Renal pelvis (tissue), 12 donors: ENCODE data around the gene HPSE2. TPM values are rescaled to one million over a fixed set of nuclear protein-coding genes. Genes with fewer than 3 reads are reported as not detected.
A peak's percentile ranks its signal among the peaks of the same experiment; 100 is the strongest.
"Not testable (repeated sequence)": the region's sequence is repeated elsewhere in the genome, so short reads cannot be mapped to it uniquely, and the experiment has no call there.

Source experiments
- DNase-seq: peaks from one replicate; pipeline ENCODE4 v3.0.0-alpha.2; 2013
- long read RNA-seq, 16 experiments: transcript quantifications; one replicate each; lab custom pipeline, GENCODE V29; 2026
- polyA plus RNA-seq, 3 donors: library from polyadenylated mRNA; unstranded; fragments of 120-200 nt; gene quantifications; one replicate each; pipeline ENCODE4 v1.2.1, GENCODE V29; 2013; ENCODE audit not compliant: insufficient read length in 3 of 3

Gene HPSE2
- under 1 TPM; 0.44 to 0.71 (median 0.46) TPM for polyA plus RNA-seq
- long read RNA-seq, donor 1 = 0 reads
- long read RNA-seq, donor 2, partial matches to known transcripts = 0 of 1 reads
- long read RNA-seq, donor 2, other reads (novel, unspliced or antisense) = 0 of 1 reads
- long read RNA-seq, donor 3, partial matches to known transcripts = 0 of 1 reads
- long read RNA-seq, donor 3, other reads (novel, unspliced or antisense) = 0 of 1 reads
- long read RNA-seq, donor 4 = 0 reads
- long read RNA-seq, donor 5 = 0 reads
- long read RNA-seq, donor 6 = 0 reads
- long read RNA-seq, donor 7 = 0 reads
- long read RNA-seq, donor 8 = 0 reads
- long read RNA-seq, donor 9 = 0 reads
- long read RNA-seq, donor 10 = 0 reads
- long read RNA-seq, donor 11 = 0 reads
- long read RNA-seq, donor 12 = 0 reads
- long read RNA-seq, donor 13 = 0 reads
- long read RNA-seq, donor 14 = 0 reads
- long read RNA-seq, donor 15 = 0 reads
- long read RNA-seq, donor 16 = 0 reads

DNA sequence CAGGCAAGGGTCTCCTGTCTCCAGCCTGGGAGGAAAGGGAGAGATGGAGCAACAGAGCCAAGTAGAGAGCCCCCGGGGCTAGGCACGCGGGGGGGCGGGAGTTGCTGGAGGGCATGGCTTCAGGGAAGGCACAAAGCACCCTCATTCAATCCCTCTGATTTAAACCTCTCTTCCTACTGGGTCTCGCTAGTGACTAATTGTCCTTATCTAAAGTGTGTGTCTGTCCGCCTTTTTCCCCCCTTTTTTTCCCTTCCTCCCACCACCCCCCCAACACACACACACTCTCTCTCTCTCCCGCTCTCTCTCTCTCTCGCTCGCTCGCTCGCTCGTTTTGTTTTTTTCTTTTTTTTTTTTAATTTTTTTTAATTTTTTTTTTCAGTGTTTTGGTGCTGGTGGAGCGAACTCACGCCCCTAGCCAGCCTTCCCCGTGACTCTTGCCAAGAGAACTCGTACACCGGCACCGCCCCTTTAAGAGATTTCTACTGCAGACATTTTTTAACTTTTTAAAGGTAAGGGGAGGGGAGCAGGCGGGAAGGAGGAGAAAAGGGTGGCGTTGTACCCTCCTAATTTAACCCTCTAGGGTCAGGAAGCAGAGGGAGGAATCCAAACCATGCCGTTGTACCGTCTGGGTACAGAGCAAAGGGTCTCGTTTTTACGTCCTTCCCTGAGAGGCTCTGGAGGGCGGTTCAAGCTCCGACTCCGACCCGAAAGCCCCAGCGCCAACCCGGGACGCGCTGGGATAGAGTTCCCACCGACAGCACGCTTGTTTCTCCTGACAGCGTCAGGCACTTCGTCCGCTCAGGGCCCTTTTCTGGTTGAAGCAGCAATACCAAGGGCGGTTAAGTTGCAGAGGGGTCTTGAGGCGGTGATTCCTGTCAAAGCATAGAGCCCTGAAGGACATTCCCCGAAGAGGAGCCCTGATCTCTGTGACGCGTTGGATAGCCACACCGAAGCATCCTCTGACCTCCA lies at the start of gene HPSE2:
Gene HPSE2 (minus strand): TSS at position 195 of the 969 bp plus-strand sequence.
- no peak for DNase-seq

DNA sequence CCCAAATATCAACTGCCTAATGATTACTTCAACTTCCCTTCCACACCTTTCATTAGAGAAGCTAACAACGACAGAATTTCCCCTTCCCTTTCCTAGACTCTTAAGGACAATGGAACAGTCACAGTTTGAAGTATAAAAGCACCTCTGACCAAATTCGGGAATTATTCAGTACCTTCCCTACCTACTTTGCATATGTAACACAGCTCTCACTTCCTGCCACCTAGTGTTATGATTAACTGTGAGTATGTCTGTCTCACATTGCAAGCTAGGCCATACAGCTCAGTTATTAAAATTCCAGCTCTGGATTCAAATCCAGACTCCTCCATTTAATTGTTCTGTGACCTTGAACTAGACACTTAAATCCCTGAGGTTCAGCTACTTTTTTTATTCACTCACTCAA lies 44.8 kb upstream of the HPSE2 start:
- DNase-seq = no peak

DNA sequence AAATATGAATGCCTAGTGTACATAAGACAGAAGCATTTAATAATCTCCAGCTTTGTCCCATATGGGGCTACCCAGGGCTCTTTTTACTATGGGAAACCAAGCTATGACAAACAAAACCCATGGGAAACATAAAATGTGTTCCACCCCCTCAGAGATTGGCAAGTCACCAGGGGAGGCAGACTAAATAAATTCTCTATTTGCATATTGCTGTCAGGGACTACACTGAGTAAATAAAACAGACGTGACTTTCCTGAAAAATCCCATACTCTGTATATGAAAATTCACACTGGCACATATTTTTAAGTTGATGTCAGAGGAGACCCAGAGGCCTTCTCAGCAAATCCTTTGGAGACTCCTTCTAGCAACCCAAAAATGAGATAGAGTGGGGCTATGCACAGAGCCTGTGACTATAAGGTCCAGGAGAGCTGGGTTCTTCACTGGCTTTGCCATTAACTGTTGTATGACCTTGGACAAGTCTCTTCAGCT lies 44.0 kb upstream of the HPSE2 start:
- DNase-seq = peak; percentile 55

DNA sequence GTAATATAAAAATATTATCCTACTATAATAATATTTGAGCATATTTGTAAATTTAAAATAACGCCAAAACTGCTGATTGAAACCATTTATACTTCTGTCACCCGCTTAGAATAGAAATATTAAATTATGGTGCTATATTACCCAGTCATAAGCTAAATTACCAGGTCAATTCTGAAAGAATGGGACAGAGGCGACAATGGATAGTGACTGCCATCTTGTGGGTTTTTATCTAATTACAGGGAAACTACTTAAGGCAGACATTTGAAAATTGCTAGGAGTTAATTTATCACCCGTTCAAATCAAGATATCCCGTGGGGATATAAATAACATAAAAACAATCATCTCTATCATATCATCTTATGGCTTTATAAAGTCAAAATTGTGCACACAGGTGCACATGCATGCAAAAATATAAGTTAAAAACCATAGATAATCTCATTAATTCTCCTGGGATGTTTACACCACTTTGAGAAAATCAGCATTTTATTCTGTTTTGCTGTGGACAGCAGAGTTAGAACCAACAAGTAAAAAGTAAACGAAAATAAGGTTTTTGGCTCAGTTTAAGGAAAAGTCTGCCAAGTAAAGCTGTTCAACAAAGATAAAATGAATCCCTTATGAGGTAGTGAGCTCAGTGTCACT lies 41.3 kb upstream of the HPSE2 start:
- DNase-seq = no peak

DNA sequence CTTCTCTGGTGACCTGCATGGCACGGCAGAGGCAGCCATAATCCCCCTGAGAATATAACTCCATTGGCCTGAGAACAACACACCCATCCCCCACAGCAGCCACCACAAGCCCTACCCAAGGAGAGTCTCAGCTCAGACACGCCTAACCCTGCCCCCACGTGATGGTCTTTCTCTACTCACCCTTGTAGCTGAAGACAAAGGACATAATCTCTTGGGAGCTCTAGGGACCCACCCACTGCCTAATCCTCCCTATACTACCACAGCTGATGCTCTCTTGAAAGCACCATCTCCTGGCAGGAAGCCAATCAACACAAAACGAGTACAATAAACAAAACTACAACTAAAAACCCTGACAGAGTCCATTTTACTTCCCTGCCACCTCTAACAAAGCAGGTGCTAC lies 30.7 kb upstream of the HPSE2 start:
- no peak for DNase-seq

GRCh38 chr10:99248824-99249223 lies 13.2 kb upstream of the HPSE2 start:
- no peak for DNase-seq

DNA sequence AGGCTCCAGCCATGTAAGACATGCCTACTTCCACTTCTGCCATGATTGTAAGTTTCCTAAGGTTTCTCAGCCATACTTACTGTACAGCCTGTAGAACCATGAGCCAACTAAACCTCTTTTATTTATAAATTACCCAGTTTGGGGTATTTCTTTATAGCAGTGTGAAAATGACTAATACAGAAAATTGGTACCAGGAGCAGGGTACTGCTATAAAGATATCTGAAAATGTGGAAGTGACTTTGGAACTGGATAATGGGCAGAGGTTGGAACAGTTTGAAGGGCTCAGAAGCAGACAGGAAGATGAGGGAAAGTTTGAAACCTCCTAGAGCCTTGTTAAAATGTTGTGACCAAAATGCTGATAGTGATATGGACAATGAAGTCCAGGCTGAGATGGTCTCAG lies 12.2 kb upstream of the HPSE2 start:
- not testable (repeated sequence) for DNase-seq

- no peak for DNase-seq
These were observed 1.1 kb upstream of the HPSE2 start for GRCh38 chr10:99236627-99237309.

- no peak for DNase-seq
These were observed 628 bp downstream of the HPSE2 start for GRCh38 chr10:99234791-99235657.

- peak; percentile 55 for DNase-seq
These were observed 1.4 kb downstream of the HPSE2 start for GRCh38 chr10:99234041-99234790.

DNA sequence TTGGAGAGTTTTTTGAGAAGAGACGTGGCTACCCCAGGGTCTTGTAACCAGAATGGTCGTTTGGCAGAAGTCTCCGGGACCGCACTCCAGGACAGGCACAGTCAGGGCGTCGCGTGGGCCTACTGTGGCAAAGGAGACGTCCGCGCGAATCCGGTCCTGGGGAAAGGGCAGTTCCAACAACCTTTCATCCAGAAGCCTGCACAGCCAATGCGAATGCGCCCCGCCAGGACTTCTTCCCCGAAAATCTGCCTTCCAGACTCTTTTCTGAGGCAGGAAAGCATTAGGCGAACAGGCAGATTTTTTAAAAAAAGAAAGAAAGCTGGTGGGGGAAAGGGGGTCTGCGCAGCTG lies 2.0 kb downstream of the HPSE2 start:
- DNase-seq = no peak

DNA sequence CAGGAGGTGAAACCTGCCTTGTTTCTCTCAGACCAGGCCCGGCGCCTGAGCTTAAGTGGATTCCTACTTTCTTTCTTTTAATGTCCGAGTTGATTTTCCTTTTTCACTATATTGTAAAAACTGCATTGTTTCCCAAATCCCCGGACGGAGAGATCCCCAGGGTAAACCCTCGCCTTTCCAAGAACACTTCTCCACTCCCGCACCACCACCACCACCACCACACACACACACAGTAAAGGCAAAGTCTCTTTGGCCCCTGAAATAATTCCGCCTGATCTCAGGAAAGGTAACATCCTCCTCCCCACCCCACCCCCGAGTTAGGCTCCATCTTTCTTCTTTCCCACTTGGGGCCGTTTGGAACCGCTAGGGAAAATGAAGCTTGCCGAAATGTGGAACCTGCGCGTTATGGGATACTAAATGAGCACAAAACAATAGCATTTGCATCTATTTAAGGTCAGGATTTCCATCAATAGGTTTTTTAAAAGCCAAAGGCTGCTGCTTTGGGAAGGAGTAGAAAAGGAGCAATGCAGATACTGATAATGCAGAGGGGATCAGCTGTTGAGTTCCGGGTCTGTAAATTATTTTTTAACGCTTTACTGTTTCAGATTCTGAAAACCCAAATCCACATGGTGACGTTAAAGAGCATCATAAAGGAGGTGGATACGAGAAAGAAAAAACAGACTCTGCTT lies 2.5 kb downstream of the HPSE2 start:
- no peak for DNase-seq

- no peak for DNase-seq
These were observed 3.2 kb downstream of the HPSE2 start for GRCh38 chr10:99232360-99232999.

- DNase-seq = no peak
These were observed 10.9 kb downstream of the HPSE2 start for GRCh38 chr10:99224766-99225165.

GRCh38 chr10:99207340-99207739 lies 28.3 kb downstream of the HPSE2 start:
- no peak for DNase-seq

- DNase-seq = no peak
These were observed 32.3 kb downstream of the HPSE2 start for GRCh38 chr10:99203310-99203709.

DNA sequence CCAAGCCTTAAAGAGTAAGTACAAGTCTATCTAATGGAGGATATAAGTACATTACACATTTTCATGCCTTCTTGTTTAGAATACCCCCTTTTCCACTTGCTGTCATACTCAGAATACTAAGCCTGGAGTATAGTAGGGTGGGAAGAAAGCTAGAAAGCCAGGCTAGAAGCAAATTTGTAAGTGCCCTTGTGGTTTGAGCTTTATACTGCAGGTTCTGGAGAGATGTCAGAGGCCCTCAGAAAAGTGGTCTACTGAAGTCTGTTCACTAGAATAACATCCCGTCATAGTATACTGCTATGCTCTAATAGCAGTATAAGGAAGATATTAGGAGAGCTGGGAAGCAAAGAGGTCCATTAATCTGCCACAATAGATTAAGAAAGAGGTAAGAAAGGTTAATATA lies 62.7 kb downstream of the HPSE2 start:
- no peak for DNase-seq

GRCh38 chr10:99172128-99172738 lies 63.4 kb downstream of the HPSE2 start:
- peak; percentile 57 for DNase-seq
